Panc1 (cell line): ENCODE measurements around the gene FAM76B.

Source experiments
- TF ChIP-seq, protein P1 (sequence below): fragments of 450-650 bp; IDR thresholded peaks from 2 replicates; pipeline ENCODE4 v1.5.1; 2017; ENCODE audit warnings: mild to moderate bottlenecking
- TF ChIP-seq, protein P2 (sequence below), 2 experiments: IDR thresholded peaks; 2 replicates each; pipeline ENCODE4 v1.6.1; 2011 to 2012; ENCODE audit warnings: low read depth in 2 of 2, control low read depth in 1 of 2, low read length in 1 of 2, mild to moderate bottlenecking in 1 of 2, moderate library complexity in 1 of 2; ENCODE audit not compliant: insufficient read depth in 1 of 2

DNA sequence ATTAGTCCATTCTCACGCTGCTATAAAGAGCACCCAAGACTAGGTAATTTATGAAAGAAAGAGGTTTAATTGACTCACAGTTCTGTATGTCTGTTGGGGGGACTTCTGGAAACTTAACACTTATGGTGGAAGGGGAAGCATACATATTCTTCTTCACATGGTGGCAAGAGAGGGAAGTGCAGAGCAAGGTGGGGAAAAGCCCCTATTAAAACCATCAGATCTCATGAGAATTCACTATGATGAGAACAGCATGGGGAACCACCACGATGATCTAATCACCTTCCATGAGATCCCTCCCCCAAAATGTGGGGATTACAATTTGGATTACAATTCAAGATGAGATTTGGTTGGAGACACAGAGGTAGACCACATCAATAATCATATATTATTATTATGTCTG, 26.5 kb upstream of the FAM76B start:
- TF ChIP-seq, protein P1, sequence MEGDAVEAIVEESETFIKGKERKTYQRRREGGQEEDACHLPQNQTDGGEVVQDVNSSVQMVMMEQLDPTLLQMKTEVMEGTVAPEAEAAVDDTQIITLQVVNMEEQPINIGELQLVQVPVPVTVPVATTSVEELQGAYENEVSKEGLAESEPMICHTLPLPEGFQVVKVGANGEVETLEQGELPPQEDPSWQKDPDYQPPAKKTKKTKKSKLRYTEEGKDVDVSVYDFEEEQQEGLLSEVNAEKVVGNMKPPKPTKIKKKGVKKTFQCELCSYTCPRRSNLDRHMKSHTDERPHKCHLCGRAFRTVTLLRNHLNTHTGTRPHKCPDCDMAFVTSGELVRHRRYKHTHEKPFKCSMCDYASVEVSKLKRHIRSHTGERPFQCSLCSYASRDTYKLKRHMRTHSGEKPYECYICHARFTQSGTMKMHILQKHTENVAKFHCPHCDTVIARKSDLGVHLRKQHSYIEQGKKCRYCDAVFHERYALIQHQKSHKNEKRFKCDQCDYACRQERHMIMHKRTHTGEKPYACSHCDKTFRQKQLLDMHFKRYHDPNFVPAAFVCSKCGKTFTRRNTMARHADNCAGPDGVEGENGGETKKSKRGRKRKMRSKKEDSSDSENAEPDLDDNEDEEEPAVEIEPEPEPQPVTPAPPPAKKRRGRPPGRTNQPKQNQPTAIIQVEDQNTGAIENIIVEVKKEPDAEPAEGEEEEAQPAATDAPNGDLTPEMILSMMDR, result no peak
- TF ChIP-seq, protein P2, sequence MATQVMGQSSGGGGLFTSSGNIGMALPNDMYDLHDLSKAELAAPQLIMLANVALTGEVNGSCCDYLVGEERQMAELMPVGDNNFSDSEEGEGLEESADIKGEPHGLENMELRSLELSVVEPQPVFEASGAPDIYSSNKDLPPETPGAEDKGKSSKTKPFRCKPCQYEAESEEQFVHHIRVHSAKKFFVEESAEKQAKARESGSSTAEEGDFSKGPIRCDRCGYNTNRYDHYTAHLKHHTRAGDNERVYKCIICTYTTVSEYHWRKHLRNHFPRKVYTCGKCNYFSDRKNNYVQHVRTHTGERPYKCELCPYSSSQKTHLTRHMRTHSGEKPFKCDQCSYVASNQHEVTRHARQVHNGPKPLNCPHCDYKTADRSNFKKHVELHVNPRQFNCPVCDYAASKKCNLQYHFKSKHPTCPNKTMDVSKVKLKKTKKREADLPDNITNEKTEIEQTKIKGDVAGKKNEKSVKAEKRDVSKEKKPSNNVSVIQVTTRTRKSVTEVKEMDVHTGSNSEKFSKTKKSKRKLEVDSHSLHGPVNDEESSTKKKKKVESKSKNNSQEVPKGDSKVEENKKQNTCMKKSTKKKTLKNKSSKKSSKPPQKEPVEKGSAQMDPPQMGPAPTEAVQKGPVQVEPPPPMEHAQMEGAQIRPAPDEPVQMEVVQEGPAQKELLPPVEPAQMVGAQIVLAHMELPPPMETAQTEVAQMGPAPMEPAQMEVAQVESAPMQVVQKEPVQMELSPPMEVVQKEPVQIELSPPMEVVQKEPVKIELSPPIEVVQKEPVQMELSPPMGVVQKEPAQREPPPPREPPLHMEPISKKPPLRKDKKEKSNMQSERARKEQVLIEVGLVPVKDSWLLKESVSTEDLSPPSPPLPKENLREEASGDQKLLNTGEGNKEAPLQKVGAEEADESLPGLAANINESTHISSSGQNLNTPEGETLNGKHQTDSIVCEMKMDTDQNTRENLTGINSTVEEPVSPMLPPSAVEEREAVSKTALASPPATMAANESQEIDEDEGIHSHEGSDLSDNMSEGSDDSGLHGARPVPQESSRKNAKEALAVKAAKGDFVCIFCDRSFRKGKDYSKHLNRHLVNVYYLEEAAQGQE (IDR thresholded peaks at IDR 0.05; ENCODE audit: insufficient read depth in 1 of 2, low read depth in 2 of 2, low read length in 1 of 2), result no peak
